GM19351 (cell line): ENCODE measurements around the gene TSTD2.
A peak's percentile ranks its signal among the peaks of the same experiment; 100 is the strongest.

ENCODE experiments used
- ATAC-seq: cut with Tn5 transposase; IDR thresholded peaks from one replicate; pipeline ENCODE4 v1.9.1; 2021; ENCODE audit warnings: mild to moderate bottlenecking, moderate library complexity; ENCODE audit not compliant: unreplicated experiment

The TSTD2 gene

DNA sequence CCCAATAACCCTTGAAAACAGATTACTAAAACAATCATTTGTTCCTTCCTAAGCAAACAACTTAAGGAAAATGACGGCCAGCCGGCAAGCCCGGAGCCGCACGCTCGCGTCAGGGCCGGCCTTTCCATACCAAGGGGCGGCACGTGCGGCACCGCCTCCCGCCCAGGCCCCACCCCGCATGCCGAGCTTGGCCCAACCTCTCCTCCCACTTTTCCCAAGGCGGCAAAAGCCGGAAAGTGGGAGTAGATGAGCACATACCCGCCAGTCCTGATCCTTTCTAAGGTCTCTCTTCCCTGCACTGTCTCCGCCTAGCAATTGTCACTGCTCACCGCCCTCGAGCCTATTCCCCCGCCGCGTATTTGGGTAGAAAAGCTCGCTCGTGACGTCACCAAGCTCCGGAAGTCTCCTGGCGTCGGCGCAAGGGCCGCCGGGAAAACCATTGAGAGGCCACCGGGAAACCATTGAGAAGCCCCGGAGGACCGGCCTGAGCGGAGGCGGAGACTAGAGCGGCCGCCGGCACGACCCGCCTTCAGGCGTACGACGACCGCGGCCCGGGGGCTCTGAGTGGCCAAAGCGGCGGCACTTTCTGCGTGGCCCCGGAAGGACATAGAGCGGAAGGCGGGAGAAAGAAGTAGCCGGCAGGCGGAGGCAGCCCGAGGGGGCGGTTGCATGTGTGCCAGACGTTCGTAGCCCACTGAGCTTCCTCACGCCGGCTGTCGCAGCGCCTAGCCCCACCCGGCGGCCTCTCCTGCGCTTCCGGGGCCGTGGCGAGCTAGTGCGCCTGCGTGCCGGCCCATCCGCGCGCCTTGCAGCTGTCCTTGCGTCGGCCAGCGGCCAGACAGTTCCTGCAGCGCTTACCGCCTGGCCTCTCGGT is at the start of gene TSTD2, which contains the start of gene NCBP1:
Gene TSTD2, minus strand, starts transcription at position 384 of the 874 bp plus-strand sequence. CDS start 5,806 bp downstream, outside the sequence.
Gene NCBP1, plus strand, starts transcription at position 837 of the 874 bp plus-strand sequence. CDS start 61 bp downstream, outside the sequence.
- peak; percentile 80 for ATAC-seq

DNA sequence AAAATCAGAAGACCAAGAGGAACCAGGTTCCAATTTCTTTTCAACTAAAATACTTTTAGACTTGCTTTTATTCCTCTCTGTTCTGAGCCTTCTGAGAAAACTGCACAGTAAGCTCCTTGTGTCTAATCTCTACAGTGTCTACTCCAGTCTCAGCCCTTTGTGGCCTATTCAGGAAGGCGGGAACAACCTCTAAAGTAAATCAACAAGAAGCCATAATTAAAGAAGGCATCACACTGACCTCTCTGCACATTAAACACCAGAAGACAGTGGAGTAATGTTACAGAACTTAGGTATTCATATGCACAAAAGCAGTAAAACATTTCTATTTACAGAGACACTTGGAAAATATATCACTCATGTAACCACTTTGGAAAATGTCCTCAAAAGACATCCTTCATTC is 49.1 kb upstream of the TSTD2 start:
- no peak for ATAC-seq

DNA sequence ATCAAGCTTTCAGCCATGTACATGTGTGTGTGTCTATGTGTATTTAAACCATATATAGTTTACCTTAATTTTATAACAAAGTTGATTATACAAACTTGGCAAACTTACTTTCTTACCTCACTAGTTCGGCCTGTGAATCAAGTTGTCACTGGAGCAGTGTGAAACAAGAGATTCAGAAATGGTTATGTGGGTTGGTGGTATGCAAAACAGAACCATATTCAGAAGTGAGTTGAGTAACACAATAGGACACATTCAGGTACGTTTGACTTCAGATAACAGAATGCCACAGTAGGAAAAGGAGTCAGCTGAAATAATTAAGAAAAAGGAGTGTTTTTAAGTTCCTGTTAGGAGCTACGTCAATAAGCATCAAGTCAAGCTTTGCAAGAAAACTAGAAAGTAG is 42.5 kb upstream of the TSTD2 start:
- peak; percentile 53 for ATAC-seq

DNA sequence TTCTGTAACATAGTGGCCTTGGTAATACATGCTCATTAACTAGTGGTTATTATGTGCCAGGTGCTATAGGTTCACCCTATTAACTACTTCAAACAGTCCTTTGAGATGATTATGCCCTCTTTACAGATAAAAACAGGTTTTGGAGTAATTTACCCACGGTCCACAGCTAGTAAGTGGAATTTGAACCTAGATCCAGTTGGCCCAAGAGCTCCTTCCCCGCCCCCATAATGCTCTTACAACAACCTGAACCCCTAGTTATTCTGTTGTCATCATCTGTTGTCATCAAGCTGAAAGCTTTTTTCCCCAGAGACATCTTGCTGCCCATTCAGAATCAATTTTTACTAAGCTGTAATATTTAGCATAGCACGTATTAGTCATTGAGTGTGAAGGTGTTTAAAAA is 40.8 kb upstream of the TSTD2 start:
- ATAC-seq, result no peak

DNA sequence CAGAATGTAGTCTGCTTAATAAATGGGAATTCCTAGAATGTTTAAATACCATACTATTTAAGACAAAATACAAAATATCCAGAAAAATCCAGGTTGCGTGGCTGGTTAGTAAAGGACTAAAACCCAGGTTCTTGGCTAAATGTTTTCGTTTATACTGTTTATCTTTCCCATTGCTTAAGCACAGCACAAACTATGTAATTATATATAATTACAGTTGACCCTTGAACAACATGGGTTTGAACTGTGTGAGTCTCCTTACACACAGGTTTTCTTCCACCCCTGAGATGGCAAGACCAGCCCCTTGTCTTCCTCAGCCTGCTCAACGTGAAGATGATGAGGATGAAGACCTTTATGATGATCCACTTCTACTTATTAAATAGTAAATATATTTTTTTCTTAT is 39.2 kb upstream of the TSTD2 start:
- ATAC-seq, result no peak

DNA sequence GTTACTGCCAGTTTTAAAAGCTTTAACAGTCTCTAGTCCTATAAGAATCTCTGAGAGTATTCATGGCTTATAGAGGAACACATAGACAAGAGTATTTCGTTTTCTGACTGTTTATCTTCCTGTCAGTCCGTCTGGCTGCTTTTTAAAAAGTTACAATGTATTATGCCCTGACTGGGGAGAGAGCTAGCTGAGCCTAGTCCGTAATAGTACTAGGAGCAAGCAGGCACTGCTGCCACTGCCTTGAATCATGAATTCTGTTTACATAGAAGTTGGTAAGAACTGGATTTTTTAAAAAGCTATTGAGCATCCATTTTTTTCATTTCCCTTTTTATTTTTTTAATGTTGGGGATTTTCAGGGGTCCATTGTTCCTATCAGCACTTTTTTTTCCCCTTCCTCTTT is 37.4 kb upstream of the TSTD2 start:
- no peak for ATAC-seq

DNA sequence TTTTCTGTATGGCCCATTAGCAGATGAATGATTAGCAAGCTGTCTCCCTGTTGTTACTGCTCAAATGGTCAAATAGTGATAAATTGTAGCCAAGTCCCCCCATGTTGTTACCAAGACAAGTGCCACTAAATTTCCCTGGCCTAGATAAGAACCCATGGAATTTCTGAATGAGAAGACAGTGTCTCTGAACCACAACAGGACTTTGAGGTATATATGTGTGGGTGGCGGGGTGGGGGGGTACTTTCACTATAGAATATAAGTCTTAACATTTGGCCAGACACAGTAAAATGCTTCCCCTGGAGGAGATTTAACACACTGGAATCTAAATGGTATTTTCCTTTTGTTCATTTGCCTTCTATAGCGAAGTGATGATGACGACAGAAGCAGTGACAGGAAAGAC is 35.3 kb upstream of the TSTD2 start:
- ATAC-seq, result no peak

DNA sequence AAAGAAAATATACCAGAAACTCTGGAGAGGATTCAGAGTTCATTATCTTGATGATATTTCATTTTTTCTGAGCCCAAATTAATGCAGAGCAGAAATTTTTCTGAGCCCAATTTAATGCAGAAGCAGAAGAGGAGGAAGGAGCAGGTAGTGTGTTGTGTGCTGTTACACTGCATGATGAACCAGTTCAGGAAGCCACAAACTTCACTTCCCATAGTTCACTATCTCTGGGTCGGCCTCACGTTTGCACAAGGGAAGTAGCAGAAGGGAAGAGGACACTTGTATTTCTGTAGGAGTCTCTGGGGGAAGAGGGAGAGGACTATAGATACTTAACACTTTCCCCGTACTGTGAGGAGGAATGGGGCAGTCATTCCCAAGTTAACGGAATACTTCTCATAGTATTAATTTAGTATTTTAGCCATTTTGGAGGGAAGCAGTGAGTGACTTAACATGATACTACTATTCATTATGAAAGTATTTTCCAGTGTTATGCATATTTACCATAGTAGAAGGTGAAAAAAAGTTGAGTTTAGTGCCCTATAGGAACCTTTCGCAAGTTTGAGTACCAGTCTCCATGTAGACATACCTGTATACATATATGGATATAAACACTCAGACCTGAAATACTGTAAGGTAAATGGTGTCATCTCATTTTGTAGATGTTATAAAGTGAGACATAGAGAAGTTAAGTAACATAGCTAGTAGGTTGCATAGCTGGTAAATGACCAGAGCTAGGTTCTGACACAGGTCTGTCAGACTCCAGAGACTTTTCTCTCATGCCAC is 33.9 kb upstream of the TSTD2 start:
- no peak for ATAC-seq

DNA sequence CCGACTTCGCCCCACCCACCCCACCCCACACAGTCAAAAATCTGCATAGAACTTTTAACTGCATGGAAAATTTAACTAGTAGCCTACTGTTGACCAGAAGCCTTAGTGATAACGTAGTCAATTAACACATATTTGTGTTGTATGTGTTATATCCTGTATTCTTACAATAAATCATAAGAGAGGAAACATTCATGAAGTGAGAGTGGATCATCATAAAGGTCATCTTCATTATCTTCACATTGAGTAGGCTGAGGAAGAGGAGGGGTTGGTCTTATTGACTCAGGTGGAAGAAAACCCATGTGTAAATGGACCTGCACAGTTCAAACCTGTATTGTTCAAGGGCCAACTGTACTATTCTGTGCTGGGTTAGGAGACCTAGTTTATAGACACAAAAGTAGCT is 32.6 kb upstream of the TSTD2 start:
- no peak for ATAC-seq

DNA sequence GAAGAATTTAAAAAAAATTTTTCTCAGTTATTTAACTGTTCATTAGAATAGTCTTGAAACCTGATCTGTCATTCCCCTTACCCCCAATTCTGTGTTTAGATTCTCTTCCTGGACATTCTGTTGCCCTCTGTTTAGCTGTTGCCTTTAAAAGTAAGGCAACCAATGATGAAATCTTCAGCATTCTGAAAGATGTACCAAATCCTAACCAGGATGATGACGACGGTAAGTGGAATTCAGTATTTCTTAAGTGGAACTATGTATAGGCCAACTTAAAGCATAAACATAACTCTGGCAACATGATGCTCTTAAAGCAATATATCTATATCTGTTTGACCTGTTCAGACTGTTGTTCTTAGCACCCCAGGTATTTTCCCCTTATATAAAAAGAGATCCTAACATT is 27.7 kb upstream of the TSTD2 start:
- ATAC-seq, result no peak

DNA sequence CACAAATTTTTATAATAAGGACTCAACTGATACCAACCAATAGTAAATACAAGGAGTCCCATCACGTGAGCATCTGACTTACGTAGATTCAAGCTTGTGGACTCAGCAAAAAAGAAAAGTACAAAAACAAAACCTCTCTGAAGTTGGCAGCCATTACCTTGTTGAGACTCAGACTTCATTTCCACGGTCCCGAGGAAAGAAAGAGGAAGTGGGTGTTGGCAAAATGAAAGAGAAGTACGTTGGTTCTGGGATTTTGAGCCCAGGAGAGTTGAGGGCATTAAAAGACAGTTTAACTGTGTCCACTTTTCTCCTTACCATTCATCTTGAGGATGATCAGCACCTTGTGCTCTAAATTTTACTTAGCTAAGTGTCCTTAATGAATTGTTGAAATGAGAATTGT is 27.2 kb upstream of the TSTD2 start:
- ATAC-seq, result no peak

DNA sequence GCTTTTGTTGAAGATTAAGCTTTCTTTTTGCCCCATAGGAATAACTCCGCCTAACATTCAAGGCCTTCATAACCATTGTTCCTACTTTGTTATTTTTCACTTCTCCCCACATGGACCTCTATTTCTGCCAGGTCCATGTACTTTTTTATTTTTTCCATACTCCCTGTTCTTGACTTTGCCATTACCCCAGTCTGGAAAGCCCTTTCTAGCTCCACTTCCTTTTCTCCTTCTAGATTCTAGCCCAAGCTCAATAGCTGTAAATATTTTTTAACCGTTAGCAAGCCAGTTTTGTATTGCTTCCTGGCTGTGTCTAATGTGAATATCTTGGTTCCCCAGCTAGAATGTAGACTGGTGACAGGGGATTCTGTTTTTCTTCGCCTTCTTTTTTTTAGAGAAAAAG is 26.6 kb upstream of the TSTD2 start:
- no peak for ATAC-seq

DNA sequence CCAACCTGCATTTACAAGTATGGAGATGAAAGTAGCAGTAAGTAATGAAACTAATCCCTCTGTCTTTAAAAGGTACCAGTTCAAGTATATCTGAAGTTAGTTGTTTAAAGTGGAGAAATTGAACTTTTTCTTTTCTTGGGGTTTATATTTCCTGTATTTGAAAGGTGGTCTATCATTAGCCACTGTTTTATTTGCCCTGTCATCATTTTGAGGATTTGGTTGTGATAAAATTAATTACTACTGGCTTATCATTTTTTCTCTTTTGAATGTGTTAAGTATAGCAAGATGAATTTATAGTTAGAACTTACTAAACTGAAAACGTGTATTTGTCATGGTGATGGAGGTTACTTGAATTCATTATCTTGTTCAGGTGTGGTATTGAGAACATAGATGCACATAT is 25.5 kb upstream of the TSTD2 start:
- no peak for ATAC-seq

DNA sequence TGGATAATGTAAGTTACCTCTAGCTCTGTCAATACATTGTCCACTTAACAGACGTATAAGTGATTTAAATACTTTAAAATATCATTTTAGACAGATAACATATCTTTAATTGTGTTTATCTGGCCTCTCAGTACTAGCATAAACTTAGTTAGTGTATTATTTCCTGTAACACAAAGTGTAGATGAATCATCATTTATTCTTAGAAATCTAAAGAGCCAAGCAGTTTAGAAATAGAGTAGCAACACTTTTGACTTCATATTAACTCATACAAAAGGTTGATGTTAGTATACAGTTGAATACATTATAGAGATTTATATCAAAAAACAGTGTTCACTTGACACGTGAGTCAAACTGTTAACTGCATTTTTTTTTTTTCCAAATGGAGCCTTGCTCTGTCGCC is 18.5 kb upstream of the TSTD2 start:
- ATAC-seq, result no peak

DNA sequence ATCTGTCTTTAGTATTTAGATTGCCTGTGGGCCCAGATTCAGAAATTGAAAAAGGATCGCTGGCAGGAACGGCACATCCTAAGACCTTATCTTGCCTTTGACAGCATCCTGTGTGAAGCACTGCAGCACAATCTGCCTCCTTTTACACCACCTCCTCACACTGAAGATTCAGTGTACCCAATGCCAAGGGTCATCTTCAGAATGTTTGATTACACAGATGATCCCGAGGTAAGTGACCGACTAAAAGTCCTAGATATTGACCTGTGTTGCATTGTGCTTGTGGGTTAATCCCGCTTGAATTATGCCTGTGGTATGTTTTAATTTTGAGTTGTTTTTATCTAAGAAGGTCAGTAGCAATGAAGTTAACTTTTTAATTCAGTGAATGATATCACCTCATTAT is 14.8 kb upstream of the TSTD2 start:
- ATAC-seq, result no peak

DNA sequence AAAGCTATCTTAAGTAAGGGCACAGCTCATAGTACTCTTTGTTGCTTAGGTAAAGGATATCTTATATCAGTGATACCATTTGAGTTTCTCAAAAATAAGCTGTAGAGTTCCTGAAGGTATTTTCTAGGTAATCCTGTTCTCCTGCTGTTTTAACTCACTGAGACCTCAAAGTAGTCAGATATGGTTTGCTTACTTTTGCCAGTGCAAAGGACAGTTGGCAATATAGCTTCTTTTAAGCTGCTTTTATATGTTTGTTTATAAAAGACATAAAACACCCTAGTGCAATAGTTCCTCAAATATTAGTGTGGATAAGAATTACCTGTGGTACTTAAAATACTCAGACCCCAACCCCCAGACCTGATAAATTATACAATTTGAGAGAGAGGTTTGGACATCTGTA is 12.6 kb upstream of the TSTD2 start:
- ATAC-seq, result no peak

DNA sequence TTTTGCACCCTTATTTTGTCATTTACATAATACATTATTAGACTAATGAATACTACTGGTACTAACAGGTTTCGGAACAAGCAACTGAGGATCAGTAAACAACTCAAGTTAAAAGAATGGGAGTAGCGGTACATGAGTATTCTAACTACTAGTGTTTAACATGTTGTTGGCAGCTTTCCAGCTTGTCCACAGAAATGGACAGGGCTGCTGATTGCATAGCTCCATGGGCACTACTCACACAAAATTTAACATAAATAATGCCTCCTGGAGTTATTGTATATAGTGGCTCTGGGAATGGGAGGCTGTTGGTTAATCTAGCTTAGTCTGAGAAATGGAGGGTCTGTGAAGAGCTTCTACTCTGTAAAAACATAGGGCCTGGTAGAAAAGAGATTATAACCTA is 7.2 kb upstream of the TSTD2 start:
- ATAC-seq, result no peak

DNA sequence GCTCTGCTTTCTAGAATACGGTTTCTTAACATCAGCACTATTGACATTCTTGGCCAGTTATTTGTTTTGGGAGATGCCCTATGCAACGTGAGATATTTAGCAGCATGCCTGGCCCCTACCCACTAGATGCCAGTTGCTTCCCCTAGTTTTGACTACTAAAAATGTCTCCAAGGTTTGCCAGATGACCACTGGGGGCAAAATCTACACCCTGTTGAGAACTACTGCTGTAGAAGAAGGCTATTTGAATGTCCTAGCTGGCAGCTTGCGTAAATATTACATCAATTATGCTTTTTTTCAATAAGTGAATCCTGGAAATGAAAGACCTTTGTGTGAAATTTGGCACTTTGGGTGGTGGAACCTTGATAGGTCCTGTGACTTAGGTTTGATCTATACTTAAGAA is 5.5 kb upstream of the TSTD2 start:
- ATAC-seq, result no peak

DNA sequence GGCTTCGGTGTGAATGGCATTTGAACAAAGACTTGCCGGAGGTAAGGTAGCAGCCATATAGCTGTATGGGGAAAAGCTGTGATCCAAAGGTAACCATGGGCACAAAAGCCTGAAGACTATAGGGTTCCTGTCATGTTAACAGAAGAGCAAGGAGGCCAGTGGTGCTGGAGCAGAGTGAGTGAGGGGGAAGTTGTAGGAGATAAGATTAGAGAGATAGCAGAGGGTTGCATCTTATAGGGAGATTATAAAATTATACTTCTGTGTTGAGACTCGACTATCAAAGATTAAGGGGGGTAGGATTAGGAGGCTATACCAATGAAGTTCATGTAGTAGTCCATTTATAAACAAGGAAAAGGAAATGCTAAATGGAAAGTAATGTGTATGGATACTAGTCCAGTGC is 3.7 kb upstream of the TSTD2 start:
- ATAC-seq, result no peak

DNA sequence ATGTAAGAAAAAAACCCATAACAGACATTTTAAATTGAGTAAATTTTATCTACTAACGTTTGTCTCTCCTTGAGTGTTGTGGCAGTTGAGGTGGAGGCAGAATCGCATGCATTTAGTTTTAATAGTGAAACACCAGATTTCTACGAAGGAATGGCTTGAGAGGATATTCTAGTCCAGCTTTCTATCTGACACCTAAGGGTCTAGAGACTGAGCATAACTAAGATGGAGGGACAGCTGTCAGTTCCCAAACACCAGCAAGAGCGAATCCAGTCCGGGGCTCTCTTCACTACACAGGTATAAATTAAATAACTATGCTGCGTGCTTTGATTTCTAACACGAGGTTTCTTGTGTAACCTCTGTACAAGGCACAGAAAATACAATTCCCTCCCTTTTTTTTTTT is 1.9 kb upstream of the TSTD2 start:
- no peak for ATAC-seq

DNA sequence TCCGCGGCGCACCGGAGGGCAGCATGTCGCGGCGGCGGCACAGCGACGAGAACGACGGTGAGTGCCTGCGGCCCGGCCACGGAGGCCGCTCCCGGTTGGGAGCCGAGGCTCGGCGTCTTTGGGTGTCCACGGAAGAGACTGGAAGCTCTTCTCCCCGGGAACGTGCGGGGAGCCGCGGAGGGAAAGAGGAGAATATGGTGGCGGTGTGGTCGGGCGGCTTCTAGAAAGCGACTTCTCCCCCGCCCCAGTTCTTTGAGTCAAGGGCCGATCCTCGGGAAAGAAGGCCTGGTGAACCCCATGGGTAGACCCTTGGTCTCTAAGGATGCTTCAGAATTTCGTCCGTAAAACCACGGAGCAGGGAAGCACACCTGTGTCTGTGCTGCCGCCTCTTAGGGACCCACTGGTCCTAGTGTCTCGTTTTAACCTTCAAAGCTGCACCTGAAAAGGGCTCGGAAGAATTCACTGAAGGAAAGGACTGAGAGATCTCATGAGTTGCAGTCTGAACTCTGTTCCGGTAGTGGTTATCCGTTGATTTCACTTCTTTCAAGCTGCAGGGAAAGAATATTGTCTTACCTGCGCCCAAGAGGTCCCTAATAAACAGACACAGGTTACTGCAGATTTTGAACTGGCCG is 807 bp upstream of the TSTD2 start:
- no peak for ATAC-seq
